OCI-LY7 (cell line): ENCODE results near the gene UGT1A6.

Source experiments
- EZH2phosphoT487 ChIP-seq: fragments of 200-600 bp; sonication (generic); IDR thresholded peaks from 2 replicates; pipeline ENCODE4 v1.6.1; 2018; ENCODE audit warnings: low read depth, borderline replicate concordance, mild to moderate bottlenecking, mixed run types, antibody characterized with exemption, low read length, moderate library complexity, mixed read lengths
- TF ChIP-seq, protein P1 (sequence below): fragments of 200-600 bp; sonication (generic); conservative IDR thresholded peaks from 2 replicates; pipeline ENCODE4 v1.5.1; 2014; ENCODE audit warnings: mild to moderate bottlenecking, antibody characterized with exemption, low read length, moderate library complexity, mixed read lengths

GRCh38 chr2:233792720-233793119 is 100.0 kb downstream of the UGT1A6 start:
- no peak for TF ChIP-seq EZH2phosphoT487
- TF ChIP-seq, protein P1, sequence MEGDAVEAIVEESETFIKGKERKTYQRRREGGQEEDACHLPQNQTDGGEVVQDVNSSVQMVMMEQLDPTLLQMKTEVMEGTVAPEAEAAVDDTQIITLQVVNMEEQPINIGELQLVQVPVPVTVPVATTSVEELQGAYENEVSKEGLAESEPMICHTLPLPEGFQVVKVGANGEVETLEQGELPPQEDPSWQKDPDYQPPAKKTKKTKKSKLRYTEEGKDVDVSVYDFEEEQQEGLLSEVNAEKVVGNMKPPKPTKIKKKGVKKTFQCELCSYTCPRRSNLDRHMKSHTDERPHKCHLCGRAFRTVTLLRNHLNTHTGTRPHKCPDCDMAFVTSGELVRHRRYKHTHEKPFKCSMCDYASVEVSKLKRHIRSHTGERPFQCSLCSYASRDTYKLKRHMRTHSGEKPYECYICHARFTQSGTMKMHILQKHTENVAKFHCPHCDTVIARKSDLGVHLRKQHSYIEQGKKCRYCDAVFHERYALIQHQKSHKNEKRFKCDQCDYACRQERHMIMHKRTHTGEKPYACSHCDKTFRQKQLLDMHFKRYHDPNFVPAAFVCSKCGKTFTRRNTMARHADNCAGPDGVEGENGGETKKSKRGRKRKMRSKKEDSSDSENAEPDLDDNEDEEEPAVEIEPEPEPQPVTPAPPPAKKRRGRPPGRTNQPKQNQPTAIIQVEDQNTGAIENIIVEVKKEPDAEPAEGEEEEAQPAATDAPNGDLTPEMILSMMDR: no peak
